Naive thymus-derived CD8-positive, alpha-beta T cell (primary cell): ENCODE measurements around the gene CTNNA2. TPM values are rescaled to one million over a fixed set of nuclear protein-coding genes. Genes with fewer than 3 reads are reported as not detected.
"Not testable (repeated sequence)": the region's sequence is repeated elsewhere in the genome, so short reads cannot be mapped to it uniquely, and the experiment has no call there.

Experiments
- ATAC-seq, 2 donors: fragments of 150-1000 bp; cut with Tn5 transposase in 1 of 2; sonication (Bioruptor Pico), chemical (Tn5 transposase) in 1 of 2; 1 replicate in 1 of 2; 2 replicates in 1 of 2; pipeline ENCODE4 v1.10.0; 2021; ENCODE audit warnings: mild to moderate bottlenecking in 2 of 2, moderate library complexity in 2 of 2
- POLR2A ChIA-PET: fragments of 350-600 bp; sonication (Branson Sonifier 250); formaldehyde crosslinking; loops from one replicate; lab custom pipeline; 2021; ENCODE audit warnings: antibody characterized with exemption; lab: Charles Lee
- DNase-seq, 10 donors: peaks; one replicate each; pipeline versions ENCODE4 v3.0.0 to v3.0.0-alpha.2; 2020 to 2022
- H3K27ac Mint-ChIP-seq, 10 donors: one replicate each; pipeline ENCODE4 v1.8.0; 2020 to 2022; ENCODE audit warnings: mild to moderate bottlenecking in 10 of 10, mixed read lengths in 10 of 10, moderate library complexity in 4 of 10, inconsistent platforms in 1 of 10
- H3K27me3 Mint-ChIP-seq, 5 donors: one replicate each; pipeline ENCODE4 v1.8.0; 2021 to 2022; ENCODE audit warnings: mixed read lengths in 5 of 5
- H3K36me3 Mint-ChIP-seq, 3 donors: one replicate each; pipeline ENCODE4 v1.8.0; 2020 to 2022; ENCODE audit warnings: mixed read lengths in 3 of 3, mild to moderate bottlenecking in 2 of 3, inconsistent platforms in 1 of 3
- H3K4me1 Mint-ChIP-seq, 4 donors: one replicate each; pipeline ENCODE4 v1.8.0; 2021 to 2022; ENCODE audit warnings: mixed read lengths in 4 of 4
- H3K4me3 Mint-ChIP-seq, 10 donors: one replicate each; pipeline ENCODE4 v1.8.0; 2020 to 2022; ENCODE audit warnings: mild to moderate bottlenecking in 10 of 10, mixed read lengths in 10 of 10, moderate library complexity in 6 of 10, inconsistent platforms in 1 of 10
- H3K9me3 Mint-ChIP-seq, 9 donors: one replicate each; pipeline ENCODE4 v1.8.0; 2020 to 2022; ENCODE audit warnings: mixed read lengths in 9 of 9, mild to moderate bottlenecking in 3 of 9, inconsistent platforms in 1 of 9, moderate library complexity in 1 of 9
- polyA plus RNA-seq, 3 donors: library from polyadenylated mRNA; unstranded; fragments of 300-500 nt; fragmentation: Illumina TruSeq; gene quantifications; one replicate each; pipeline ENCODE4 v1.2.3, GENCODE V29; 2021
- total RNA-seq, 8 experiments: library from RNA in 2 of 8; stranded (reverse) in 2 of 8; gene quantifications; one replicate each; pipeline ENCODE4 v1.2.3 and lab custom pipeline; 2021 to 2026

Gene CTNNA2
- total and polyA plus RNA-seq, 5 experiments from 2014 or later, result not detected

DNA sequence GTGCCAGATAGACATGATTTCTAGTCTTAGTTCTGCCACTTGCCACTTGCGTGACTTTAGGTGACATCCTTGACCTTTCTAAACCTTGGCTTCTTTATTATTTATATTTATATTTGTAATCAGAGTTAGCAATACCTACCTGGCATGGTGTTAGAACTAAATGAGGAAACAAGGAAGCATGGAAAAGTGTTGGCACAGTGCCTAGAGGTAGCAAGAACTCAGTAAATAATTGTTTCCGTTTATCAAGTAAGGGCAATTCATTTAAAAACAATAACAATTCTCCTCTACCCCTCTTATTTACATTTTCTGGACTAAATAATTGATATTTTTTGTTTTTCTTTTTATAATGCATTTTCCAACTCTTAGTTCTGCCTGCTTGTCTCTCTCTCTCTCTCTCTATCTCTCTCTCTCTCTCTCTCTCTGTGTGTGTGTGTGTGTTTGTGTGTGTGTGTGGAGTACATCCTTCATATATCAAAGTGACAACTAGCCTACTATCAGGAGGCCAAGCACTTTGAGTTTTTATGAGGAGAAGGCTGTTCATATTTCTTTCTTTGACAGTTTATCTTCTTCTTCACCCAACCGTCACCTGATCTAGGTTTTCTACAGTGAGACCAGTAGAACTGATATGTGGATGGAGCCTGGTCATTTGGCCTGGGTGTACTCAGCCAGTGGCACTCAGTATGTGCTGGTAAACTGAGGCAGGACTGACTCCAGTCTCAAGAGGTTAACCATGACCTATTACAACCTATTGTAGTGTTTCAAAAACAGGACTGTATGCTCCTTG, 657.2 kb downstream of the CTNNA2 start:
- Mint-ChIP-seq H3K4me3 (no peak overlapping the region), H3K27ac (no peak overlapping the region), H3K4me1 (no peaks in the 10 kb centered on the region), H3K36me3 (no peaks in the 10 kb centered on the region), H3K27me3 (peaks cover 0 to 4% (median 0%) of the 10 kb centered on the region in 5 donors), H3K9me3 (peaks cover 0 to 27% (median 5%) of the 10 kb centered on the region in 9 donors)
- DNase-seq, result no peak
- POLR2A ChIA-PET, result no interaction called here
- no peak for ATAC-seq

DNA sequence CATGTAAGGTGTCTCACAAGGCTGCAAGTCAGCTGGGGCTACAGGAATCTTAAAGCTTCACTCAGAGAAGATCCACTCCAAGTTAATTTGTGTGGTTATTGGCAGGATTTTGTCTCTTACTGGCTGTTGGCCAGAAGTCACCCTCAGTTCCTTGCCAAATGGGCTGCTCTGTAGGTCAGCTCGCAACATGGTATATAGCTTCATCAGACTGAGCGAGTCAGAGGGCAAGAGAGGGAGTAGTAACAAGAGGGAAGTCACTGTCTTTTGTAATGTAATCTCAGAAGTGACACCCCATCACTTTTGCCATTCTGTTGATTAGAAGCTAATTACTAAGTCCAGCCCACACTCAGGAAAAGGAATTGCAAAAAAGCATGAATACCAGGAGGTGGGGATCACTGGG, 672.2 kb downstream of the CTNNA2 start:
- Mint-ChIP-seq H3K36me3 (peaks cover 0 to 8% (median 0%) of the 10 kb centered on the region in 3 donors), H3K27ac (no peak overlapping the region), H3K9me3 (peaks cover 0 to 22% (median 10%) of the 10 kb centered on the region in 9 donors), H3K27me3 (peaks cover 0 to 2% (median 0%) of the 10 kb centered on the region in 5 donors), H3K4me1 (no peaks in the 10 kb centered on the region), H3K4me3 (no peak overlapping the region)
- POLR2A ChIA-PET, result no interaction called here
- DNase-seq, result no peak
- no peak for ATAC-seq

DNA sequence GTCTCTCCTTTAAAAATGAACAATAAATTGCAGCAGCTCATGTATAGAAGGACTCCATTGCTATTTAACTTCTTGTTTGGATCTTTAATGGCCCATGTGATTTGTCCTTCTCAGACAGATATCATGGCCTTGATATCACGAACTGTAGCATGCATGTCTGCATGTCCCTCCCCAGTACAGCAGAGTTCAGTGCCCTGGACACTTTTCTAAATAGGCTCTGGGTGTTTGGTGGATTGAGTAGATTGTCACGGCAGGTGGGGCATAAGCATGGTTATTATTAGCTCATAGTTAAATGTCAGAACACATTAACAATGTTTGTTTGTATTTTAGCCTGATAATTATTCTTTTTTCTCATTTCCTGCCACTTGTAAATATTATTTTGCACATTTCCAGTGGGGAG, 673.4 kb downstream of the CTNNA2 start:
- ATAC-seq, result no peak
- DNase-seq, result no peak
- POLR2A ChIA-PET, result no interaction called here
- H3K27me3 Mint-ChIP-seq, result peaks cover 0 to 2% (median 0%) of the 10 kb centered on the region in 5 donors
- no peak overlapping the region for H3K27ac Mint-ChIP-seq
- no peaks in the 10 kb centered on the region for H3K36me3 Mint-ChIP-seq
- no peak overlapping the region for H3K4me3 Mint-ChIP-seq
- no peaks in the 10 kb centered on the region for H3K4me1 Mint-ChIP-seq
- peaks cover 0 to 15% (median 2%) of the 10 kb centered on the region in 9 donors for H3K9me3 Mint-ChIP-seq

DNA sequence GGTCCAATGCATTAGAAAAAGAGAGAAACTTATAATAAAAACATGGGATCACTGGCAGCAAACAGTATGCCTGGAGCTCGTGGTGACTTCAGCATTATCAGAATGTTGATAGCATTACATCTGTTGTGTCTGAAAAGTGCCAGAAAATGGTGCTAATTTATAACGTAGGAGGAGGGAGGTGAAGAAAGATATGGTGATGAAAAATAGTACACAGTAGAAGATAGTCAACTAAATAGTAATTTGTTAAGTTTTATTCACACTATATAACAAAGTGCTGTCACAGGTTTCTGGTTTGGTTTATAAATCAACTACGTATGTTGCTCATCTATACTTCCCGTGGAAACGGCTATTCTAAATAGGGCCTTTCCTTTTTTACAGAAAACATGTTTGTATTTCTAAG, 674.3 kb downstream of the CTNNA2 start:
- Mint-ChIP-seq H3K4me3 (no peak overlapping the region), H3K9me3 (peaks cover 0 to 19% (median 0%) of the 10 kb centered on the region in 9 donors), H3K36me3 (no peaks in the 10 kb centered on the region), H3K4me1 (no peaks in the 10 kb centered on the region), H3K27me3 (peaks cover 0 to 2% (median 0%) of the 10 kb centered on the region in 5 donors), H3K27ac (no peak overlapping the region)
- ATAC-seq (no peak), DNase-seq (no peak)
- POLR2A ChIA-PET, result no interaction called here

DNA sequence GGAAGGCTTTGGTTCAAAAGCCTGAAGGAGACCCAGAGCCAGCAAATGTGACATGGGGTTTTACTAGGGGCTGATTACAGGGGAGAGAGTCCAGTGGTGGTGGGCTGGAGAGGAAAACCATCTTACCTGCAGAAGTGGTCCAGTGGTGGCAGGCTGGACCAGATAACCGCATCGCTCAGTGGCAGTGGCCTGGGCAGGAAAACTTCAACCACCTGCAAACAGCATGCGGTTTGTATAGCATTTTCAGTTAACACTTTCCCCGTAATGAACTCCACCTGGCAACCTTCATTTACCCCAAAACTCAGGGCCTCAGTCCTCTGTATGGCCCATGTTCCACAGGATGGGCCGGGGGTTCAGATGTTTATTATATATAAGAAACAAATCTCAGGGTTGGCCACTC, 677.3 kb downstream of the CTNNA2 start:
- ATAC-seq, result no peak
- POLR2A ChIA-PET, result no interaction called here
- peaks cover 0 to 15% (median 0%) of the 10 kb centered on the region in 9 donors for H3K9me3 Mint-ChIP-seq
- no peak for DNase-seq
- H3K27me3 Mint-ChIP-seq, result peaks cover 0 to 2% (median 0%) of the 10 kb centered on the region in 5 donors
- H3K4me1 Mint-ChIP-seq, result no peaks in the 10 kb centered on the region
- no peak overlapping the region for H3K27ac Mint-ChIP-seq
- no peaks in the 10 kb centered on the region for H3K36me3 Mint-ChIP-seq
- H3K4me3 Mint-ChIP-seq, result no peak overlapping the region

DNA sequence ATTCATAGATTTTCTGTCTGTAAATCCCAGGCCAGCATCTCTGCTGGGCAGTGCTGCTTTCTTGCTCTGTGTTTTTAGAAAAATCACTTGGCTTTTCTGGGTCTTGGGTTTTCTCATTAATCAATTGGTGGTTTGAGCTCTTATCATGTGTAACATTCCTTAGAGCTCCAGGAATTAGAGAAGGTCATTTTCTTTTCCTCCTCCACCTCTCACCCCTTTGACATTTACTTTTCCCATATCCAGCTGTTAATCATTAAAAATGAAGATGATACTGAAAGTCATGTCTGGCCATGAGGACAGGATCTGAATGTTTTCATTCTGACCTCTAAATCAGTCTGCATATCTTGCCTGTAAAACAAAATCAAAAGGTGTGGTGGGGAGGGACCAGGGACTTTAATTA, 680.7 kb downstream of the CTNNA2 start:
- peaks cover 0 to 23% (median 1%) of the 10 kb centered on the region in 9 donors for H3K9me3 Mint-ChIP-seq
- H3K4me1 Mint-ChIP-seq, result no peaks in the 10 kb centered on the region
- no peak for DNase-seq
- no peak overlapping the region for H3K4me3 Mint-ChIP-seq
- POLR2A ChIA-PET, result no interaction called here
- ATAC-seq, result no peak
- no peak overlapping the region for H3K27ac Mint-ChIP-seq
- H3K27me3 Mint-ChIP-seq, result no peaks in the 10 kb centered on the region
- H3K36me3 Mint-ChIP-seq, result no peaks in the 10 kb centered on the region

DNA sequence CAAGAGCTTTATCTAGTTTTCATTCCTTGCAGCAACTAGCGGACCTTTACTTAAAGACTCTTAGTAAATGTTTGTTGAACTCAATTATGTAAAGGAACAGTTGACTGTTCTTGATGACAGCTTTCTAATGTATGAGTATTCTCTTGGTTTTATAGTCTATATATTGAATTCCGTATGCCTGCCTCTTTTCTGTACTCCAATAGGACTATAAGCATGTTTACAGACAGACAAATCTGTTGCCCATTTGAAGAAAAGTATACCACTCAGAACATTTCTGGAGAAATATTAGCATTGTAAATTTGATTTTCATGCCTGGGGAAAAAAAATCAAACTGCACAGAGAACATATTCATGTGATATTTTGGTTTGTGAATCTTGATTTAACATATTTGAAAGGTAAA, 682.2 kb downstream of the CTNNA2 start:
- no peak overlapping the region for H3K4me3 Mint-ChIP-seq
- POLR2A ChIA-PET, result no interaction called here
- H3K4me1 Mint-ChIP-seq, result no peaks in the 10 kb centered on the region
- no peaks in the 10 kb centered on the region for H3K36me3 Mint-ChIP-seq
- H3K9me3 Mint-ChIP-seq, result peaks cover 0 to 28% (median 5%) of the 10 kb centered on the region in 9 donors
- no peak for ATAC-seq
- no peak for DNase-seq
- no peak overlapping the region for H3K27ac Mint-ChIP-seq
- H3K27me3 Mint-ChIP-seq, result no peaks in the 10 kb centered on the region

DNA sequence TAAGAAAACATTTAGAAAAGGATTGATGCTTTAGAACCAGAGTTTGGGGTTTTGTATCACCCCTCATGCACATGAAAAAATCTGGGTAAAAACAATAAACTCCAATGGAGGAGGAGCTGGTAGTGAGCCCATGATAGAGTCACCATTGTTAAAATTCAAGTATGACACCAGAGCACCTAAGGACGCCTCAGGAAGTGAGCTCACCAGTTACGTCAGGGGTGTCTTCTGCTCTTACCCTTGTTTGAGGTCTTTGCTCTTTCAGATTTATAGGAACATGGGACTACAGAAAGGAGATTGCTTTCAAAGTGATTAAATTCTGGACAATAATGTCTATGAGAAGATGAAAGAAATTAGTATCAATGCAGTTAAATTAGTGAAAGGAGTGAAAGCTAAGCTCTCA, 685.2 kb downstream of the CTNNA2 start:
- no peaks in the 10 kb centered on the region for H3K4me1 Mint-ChIP-seq
- peaks cover 5 to 36% (median 10%) of the 10 kb centered on the region in 9 donors for H3K9me3 Mint-ChIP-seq
- H3K36me3 Mint-ChIP-seq, result peaks cover 0 to 10% (median 0%) of the 10 kb centered on the region in 3 donors
- peaks cover 0 to 5% (median 0%) of the 10 kb centered on the region in 5 donors for H3K27me3 Mint-ChIP-seq
- no peak overlapping the region for H3K27ac Mint-ChIP-seq
- no peak for DNase-seq
- no peak for ATAC-seq
- POLR2A ChIA-PET, result no interaction called here
- no peak overlapping the region for H3K4me3 Mint-ChIP-seq

DNA sequence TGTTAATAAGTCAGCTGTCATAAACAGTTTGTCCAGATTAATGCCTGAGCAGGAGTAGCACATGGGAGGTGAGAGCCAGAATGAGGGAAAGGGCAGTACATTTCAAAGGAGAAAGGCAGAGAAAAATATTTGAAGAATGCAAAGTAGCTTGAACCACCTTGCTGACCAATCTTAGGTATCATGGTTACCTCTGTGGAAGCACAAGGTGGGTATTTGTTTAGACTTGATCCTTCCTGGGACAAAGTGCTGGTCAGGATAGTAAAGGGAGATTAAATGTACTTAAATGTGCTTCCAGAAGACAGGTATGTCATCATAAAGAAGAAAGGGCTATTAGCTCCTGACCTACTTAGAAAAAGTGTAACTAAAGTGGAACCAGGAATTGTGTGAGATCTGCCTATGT, 686.7 kb downstream of the CTNNA2 start:
- DNase-seq (no peak), ATAC-seq (no peak)
- H3K27ac Mint-ChIP-seq, result no peak overlapping the region
- POLR2A ChIA-PET, result no interaction called here
- H3K9me3 Mint-ChIP-seq, result peaks cover 5 to 42% (median 14%) of the 10 kb centered on the region in 9 donors
- peaks cover 0 to 5% (median 0%) of the 10 kb centered on the region in 5 donors for H3K27me3 Mint-ChIP-seq
- H3K4me1 Mint-ChIP-seq, result no peaks in the 10 kb centered on the region
- peaks cover 0 to 10% (median 0%) of the 10 kb centered on the region in 3 donors for H3K36me3 Mint-ChIP-seq
- no peak overlapping the region for H3K4me3 Mint-ChIP-seq

DNA sequence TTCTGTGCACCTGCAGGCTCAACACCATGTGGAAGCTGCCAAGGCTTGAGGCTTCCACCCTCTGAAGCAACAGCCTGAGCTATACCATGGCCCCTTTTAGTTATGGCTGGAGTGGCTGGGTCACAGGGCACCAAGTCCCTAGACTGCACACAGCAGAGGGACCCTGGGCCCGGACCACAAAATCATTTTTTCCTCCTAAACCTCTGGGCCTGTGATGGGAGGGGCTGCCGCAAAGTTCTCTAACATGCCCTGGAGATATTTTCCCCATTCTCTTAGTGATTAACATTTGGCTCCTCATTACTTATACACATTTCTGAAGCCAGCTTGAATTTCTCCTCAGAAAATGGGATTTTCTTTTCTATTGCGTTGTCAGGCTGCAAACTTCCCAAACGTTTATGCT, 691.1 kb downstream of the CTNNA2 start:
- Mint-ChIP-seq H3K36me3 (peaks cover 0 to 14% (median 0%) of the 10 kb centered on the region in 3 donors), H3K9me3 (peaks cover 3 to 44% (median 18%) of the 10 kb centered on the region in 9 donors)
- POLR2A ChIA-PET, ATAC-seq, H3K4me3 Mint-ChIP-seq, DNase-seq, H3K27ac Mint-ChIP-seq, H3K4me1 Mint-ChIP-seq, H3K27me3 Mint-ChIP-seq: not testable (repeated sequence)

DNA sequence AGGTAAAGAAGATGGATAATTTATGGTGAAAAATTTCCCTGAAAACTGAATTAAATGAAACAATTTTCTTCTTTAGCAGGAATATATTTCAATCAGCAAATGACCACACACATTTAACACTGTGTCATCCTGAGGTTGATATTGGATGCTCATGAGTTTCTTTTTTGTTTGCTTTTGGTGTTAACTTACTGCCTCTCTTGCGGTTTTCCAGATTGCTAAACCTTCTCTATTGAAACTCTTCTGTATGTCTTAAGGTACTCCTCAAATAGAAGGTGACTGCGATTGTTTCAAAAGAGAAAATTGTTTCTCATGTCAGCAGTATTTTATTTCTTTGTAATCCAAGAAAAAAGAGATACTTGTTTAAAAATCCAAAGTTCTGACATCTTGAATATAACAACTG, 692.6 kb downstream of the CTNNA2 start:
- Mint-ChIP-seq H3K27me3 (peaks cover 0 to 5% (median 0%) of the 10 kb centered on the region in 5 donors), H3K36me3 (peaks cover 0 to 14% (median 0%) of the 10 kb centered on the region in 3 donors), H3K27ac (no peak overlapping the region), H3K4me3 (no peak overlapping the region), H3K4me1 (no peaks in the 10 kb centered on the region), H3K9me3 (peaks cover 3 to 35% (median 20%) of the 10 kb centered on the region in 9 donors)
- DNase-seq (no peak), ATAC-seq (no peak)
- POLR2A ChIA-PET, result no interaction called here

DNA sequence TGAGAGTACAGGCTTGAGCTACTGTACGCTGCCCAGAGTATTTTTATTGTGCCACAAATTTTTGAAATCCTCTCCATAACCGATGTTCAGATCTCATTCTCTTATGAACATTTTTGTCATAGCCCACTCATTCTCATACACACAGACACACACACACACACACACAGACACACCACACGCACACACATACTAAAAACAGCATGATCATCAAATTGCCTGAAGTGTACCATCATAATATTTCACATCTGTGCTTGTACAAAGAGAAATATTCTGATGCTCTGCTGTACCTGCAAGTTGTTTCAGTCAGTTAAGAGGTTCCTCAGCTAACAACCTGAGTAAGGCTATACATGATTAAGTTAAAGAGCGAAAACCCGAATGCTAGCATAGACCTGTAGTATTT, 696.6 kb downstream of the CTNNA2 start:
- H3K27ac Mint-ChIP-seq, result no peak overlapping the region
- no peak for ATAC-seq
- peaks cover 0 to 4% (median 0%) of the 10 kb centered on the region in 3 donors for H3K36me3 Mint-ChIP-seq
- no peaks in the 10 kb centered on the region for H3K27me3 Mint-ChIP-seq
- DNase-seq, result no peak
- POLR2A ChIA-PET, result no interaction called here
- no peak overlapping the region for H3K4me3 Mint-ChIP-seq
- H3K4me1 Mint-ChIP-seq, result no peaks in the 10 kb centered on the region
- peaks cover 1 to 38% (median 14%) of the 10 kb centered on the region in 9 donors for H3K9me3 Mint-ChIP-seq

DNA sequence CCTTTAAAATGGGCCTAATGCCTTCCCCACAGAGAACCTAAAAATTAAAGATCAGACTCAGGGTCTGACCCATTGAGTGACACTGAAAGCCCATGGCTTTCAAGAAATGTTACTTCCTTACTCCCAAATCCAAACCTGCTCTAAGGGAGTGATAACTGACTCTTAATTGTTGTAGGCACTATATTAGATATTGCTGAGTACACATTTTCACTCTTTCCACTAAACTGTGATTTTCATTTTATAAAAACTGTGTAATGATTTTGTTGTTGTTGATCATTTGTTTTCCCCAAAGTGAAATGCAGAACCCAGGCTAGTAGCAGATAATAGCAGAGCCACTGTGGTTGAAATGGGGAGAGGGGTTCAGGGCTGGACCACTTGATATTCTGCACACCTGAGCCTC, 704.6 kb downstream of the CTNNA2 start:
- Mint-ChIP-seq H3K27ac (no peak overlapping the region), H3K9me3 (peaks cover 0 to 41% (median 16%) of the 10 kb centered on the region in 9 donors), H3K4me1 (no peaks in the 10 kb centered on the region), H3K27me3 (peaks cover 0 to 9% (median 0%) of the 10 kb centered on the region in 5 donors), H3K4me3 (no peak overlapping the region), H3K36me3 (no peaks in the 10 kb centered on the region)
- POLR2A ChIA-PET, result no interaction called here
- no peak for ATAC-seq
- no peak for DNase-seq
